ENCODE measurements around the gene CCDC88A. TPM values are rescaled to one million over a fixed set of nuclear protein-coding genes. Genes with fewer than 3 reads are reported as not detected.

The CCDC88A gene, protein sequence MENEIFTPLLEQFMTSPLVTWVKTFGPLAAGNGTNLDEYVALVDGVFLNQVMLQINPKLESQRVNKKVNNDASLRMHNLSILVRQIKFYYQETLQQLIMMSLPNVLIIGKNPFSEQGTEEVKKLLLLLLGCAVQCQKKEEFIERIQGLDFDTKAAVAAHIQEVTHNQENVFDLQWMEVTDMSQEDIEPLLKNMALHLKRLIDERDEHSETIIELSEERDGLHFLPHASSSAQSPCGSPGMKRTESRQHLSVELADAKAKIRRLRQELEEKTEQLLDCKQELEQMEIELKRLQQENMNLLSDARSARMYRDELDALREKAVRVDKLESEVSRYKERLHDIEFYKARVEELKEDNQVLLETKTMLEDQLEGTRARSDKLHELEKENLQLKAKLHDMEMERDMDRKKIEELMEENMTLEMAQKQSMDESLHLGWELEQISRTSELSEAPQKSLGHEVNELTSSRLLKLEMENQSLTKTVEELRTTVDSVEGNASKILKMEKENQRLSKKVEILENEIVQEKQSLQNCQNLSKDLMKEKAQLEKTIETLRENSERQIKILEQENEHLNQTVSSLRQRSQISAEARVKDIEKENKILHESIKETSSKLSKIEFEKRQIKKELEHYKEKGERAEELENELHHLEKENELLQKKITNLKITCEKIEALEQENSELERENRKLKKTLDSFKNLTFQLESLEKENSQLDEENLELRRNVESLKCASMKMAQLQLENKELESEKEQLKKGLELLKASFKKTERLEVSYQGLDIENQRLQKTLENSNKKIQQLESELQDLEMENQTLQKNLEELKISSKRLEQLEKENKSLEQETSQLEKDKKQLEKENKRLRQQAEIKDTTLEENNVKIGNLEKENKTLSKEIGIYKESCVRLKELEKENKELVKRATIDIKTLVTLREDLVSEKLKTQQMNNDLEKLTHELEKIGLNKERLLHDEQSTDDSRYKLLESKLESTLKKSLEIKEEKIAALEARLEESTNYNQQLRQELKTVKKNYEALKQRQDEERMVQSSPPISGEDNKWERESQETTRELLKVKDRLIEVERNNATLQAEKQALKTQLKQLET (N-terminal part only)
- 10 to 100 TPM; 50.0 to 74.5 TPM for total RNA-seq

DNA sequence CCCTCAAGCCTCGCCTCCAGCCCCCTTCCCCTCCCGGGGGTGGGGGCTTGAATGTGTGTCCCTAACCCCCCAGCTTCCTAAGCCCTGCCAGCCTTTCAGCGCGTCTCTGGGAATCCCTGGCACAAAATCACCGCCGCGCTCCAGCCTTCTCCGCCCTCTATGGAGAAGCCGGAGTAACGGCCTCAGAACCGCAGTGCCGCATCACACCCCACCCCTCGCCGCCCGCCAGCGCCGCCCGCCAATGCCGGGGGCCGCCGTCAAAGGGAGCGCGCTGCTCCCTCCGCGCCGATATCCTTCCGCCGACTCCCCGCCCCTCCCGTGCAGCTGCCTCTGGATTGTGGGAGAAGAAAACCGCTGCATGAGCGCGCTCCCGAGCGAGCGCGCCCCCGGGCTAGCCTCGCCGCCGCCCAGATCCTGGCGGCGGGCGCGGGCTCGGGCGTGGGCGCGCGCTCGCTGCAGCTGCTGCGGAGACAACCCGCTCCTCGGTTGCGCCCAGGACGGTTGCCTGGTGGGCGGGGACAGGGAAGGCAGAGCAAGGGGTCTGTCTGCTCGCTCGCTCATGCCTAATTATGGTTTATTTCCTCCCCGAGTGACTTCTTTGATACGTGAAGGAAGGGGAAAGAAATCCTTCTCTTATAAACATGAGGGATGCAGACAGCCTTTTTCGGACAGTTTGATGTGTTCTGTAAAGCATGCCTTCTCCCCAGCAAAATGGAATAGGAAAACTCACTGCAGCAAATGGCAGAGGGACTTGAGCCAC lies at the start of gene CCDC88A:
TSS of gene CCDC88A (minus strand) at position 178 of the 760 bp plus-strand sequence. CDS start 777 bp downstream, outside the sequence.
- TF ChIP-seq, protein P1, sequence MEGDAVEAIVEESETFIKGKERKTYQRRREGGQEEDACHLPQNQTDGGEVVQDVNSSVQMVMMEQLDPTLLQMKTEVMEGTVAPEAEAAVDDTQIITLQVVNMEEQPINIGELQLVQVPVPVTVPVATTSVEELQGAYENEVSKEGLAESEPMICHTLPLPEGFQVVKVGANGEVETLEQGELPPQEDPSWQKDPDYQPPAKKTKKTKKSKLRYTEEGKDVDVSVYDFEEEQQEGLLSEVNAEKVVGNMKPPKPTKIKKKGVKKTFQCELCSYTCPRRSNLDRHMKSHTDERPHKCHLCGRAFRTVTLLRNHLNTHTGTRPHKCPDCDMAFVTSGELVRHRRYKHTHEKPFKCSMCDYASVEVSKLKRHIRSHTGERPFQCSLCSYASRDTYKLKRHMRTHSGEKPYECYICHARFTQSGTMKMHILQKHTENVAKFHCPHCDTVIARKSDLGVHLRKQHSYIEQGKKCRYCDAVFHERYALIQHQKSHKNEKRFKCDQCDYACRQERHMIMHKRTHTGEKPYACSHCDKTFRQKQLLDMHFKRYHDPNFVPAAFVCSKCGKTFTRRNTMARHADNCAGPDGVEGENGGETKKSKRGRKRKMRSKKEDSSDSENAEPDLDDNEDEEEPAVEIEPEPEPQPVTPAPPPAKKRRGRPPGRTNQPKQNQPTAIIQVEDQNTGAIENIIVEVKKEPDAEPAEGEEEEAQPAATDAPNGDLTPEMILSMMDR (IDR thresholded peaks at IDR 0.05), result peak; percentile 57
- H3K36me3 ChIP-seq, result no peaks in the 10 kb centered on the region
- peak within 1 kb of the TSS; percentile 85 for H3K4me3 ChIP-seq
- H3K4me1 ChIP-seq (ENCODE audit: control insufficient read depth in 1 of 2, low read depth in 2 of 2), result peaks cover 6 to 8% of the 10 kb centered on the region in 2 donors
- no peaks in the 10 kb centered on the region for H3K27me3 ChIP-seq (replicated peaks; ENCODE audit: insufficient read depth)
- no peaks in the 10 kb centered on the region for H3K9me3 ChIP-seq
- H3K27ac ChIP-seq, result peak within 1 kb of the TSS; percentile 83 to 90
- DNase-seq (ENCODE audit: low spot score) (peak; percentile 78), ATAC-seq (ENCODE audit: insufficient number of reproducible peaks, low FRiP score, low read depth) (peak; percentile 85)

DNA sequence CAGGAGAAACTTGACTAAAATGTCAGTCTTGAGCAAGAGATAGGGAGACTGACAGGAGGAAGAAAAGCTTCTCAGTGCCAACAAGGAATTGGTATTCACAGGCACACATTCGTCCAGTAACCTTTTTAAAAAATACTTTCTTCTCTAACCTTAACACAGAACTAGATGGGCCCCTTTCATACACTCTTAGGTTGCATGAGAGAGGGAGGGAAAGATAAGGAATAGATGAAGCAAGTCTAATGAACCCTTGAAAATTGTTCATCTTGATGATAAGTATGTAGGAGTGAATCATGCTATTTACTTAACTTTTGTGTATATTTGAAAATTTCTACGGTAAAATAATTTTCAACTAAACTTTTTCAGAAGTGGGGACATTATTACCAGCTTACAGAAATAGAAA lies 42.0 kb upstream of the CCDC88A start:
- Histone ChIP-seq H3K4me3 (no peak overlapping the region), H3K27ac (no peak overlapping the region), H3K36me3 (no peaks in the 10 kb centered on the region), H3K9me3 (no peaks in the 10 kb centered on the region), H3K27me3 (replicated peaks; ENCODE audit: insufficient read depth) (no peaks in the 10 kb centered on the region), H3K4me1 (ENCODE audit: control insufficient read depth in 1 of 2, low read depth in 2 of 2) (no peaks in the 10 kb centered on the region)
- TF ChIP-seq, protein P1 (IDR thresholded peaks at IDR 0.05), result no peak
- DNase-seq (ENCODE audit: low spot score), result no peak
- no peak for ATAC-seq (ENCODE audit: insufficient number of reproducible peaks, low FRiP score, low read depth)

DNA sequence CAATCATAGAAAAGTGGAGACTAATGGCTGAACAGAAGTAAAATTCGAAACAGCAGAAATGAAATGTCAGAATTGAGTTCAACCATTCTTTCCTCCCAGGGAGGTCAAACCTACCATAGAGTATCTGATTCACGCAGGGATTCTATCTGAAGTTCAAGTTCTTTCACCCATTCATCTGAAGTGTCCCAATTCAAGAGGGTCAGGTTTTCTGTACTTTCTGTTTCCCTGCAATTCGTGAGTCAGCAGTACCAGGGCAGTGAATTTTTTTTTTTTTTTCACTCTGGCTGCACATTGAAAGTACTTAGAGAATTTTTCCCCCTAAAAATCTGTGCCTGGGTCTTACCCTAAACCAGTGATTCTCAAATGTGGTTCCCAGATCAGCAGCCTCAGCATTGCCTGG lies 40.9 kb upstream of the CCDC88A start:
- no peaks in the 10 kb centered on the region for H3K4me1 ChIP-seq (ENCODE audit: control insufficient read depth in 1 of 2, low read depth in 2 of 2)
- H3K9me3 ChIP-seq, result no peaks in the 10 kb centered on the region
- ATAC-seq (ENCODE audit: insufficient number of reproducible peaks, low FRiP score, low read depth) (no peak), DNase-seq (ENCODE audit: low spot score) (no peak)
- TF ChIP-seq, protein P1 (IDR thresholded peaks at IDR 0.05), result no peak
- no peak overlapping the region for H3K4me3 ChIP-seq
- no peaks in the 10 kb centered on the region for H3K27me3 ChIP-seq (replicated peaks; ENCODE audit: insufficient read depth)
- H3K27ac ChIP-seq, result no peak overlapping the region
- H3K36me3 ChIP-seq, result no peaks in the 10 kb centered on the region

DNA sequence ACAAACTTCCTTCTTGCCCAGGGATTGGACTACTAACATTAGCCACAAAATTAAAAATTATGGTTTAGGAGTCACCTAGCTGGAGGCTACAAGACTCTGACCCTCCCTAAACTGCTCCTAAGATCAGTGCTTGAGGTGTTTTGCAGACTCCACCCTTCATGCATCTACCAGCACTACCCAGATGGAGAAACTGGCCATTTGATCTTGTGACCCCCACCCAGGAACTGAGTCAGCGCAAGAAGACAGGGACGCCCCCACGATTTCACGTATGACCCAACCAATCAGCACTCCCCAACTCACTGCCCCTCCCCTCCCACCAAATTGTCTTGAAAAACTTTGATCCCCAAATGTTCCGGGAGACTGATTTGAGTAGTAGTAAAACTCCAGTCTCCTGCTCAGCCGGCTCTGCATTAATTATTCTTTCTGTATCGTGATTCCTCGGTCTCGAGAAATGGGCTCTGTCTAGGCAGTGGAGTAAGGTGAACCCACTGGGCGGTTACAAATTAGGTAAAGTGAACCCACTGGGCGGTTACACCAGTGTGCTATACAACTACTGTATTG lies 40.1 kb upstream of the CCDC88A start:
- no peak overlapping the region for H3K4me3 ChIP-seq
- H3K27ac ChIP-seq, result no peak overlapping the region
- DNase-seq (ENCODE audit: low spot score), result no peak
- no peaks in the 10 kb centered on the region for H3K9me3 ChIP-seq
- H3K27me3 ChIP-seq (replicated peaks; ENCODE audit: insufficient read depth), result no peaks in the 10 kb centered on the region
- TF ChIP-seq, protein P1 (IDR thresholded peaks at IDR 0.05), result no peak
- no peaks in the 10 kb centered on the region for H3K36me3 ChIP-seq
- no peaks in the 10 kb centered on the region for H3K4me1 ChIP-seq (ENCODE audit: control insufficient read depth in 1 of 2, low read depth in 2 of 2)
- ATAC-seq (ENCODE audit: insufficient number of reproducible peaks, low FRiP score, low read depth), result no peak
